ENCODE data around the gene DYRK4.

Gene DYRK4

DNA sequence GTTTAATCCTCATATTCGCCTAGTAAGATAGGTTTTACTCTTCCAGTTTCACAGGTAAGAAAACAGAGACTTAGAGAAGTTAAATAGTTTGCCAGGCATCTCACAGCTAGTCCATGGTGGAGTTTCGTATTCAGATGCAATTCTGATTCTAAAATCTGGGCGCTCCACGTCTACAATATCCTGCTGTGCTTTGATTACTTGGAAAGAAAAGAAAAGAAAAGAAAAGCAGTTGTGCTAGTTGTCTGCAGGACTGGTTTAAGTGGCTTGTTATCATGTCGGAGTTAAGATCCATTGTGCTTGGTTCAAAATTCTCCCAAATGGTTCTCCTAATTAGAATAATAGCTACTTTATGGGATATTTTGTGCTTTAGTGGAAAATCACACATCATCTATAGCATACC, 68.3 kb downstream of the DYRK4 start:
- DNase-seq, result no peak

DNA sequence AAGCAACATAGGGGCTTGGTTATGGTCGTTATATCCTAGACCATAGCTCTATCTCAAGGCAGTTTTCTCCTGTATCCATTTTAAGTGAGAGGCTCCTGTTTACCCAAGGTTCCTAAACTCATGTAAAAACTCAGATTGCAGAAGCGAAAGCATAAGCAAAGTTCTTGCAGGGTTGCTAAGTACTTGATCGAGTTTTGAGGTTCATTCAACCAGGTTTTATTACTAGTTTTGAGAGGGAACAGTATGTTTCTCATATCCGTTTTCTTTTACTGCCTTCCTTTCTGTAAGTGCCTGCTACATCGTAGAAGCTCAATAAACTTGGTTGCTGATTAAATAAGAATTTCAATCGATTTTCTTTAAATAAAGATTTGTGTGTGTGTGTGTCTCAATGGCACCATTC, 81.7 kb downstream of the DYRK4 start:
- no peak for DNase-seq

- no peak for DNase-seq
Measured at GRCh38 chr12:4645023-4645422, 83.0 kb downstream of the DYRK4 start.

DNA sequence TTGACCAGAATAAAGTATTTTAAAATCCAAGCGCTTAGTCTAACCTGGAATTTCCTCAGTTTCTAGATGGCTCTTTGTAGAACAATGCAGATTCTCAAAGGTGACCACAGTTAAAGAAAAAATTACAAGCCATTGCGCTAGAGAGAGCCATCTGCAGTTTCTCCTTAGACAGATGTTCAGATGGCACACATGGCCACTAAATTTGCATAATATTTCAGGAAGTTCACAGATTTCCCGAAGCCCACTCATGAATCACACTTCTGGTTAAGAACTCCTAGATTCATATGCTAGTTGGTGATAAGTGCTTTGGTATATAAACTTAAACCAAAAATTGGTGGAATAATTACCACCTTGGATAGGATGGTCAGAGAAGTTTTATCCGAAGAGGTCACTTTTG, 86.1 kb downstream of the DYRK4 start:
- no peak for DNase-seq

DNA sequence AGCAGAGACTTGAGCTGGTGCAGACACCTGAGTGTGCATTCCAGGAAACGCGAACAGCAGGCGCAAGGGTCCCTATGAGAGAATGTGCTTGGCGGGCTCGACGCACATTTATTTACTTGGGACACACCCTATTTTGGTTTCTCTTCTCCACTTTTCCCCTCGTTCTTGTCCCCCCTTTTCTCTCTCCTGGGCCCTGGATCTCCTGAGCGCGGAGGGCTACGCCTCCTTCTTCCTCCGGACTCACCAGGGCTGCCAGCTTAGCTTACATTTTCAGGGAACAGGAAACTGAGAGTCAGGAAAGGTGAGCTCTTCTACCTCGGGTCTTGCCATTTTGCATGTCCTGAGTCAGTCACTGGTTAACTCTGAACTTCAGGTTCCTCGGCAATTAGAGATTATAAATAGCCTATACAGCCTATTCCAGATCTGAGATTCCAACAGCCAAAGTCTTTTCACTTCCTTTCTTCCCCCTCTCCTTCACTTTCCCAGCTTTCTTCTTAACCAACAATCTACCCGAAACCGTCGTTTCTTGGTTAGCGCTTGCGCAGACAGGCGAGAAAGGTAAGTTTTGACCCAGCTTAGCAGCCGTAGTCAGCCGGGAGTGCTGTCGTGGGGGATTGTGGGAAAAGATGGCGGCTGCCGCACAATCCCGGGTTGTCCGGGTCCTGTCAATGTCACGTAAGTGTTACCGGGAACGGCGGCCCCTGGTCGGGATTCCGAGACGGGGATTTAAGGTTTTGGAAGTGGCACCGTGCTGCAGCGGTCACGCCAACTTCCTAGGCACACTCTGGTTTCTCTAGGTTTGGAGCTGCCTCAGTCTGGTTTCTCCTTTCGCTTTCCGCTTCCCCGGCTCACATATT, 86.7 kb downstream of the DYRK4 start, which contains the start of the genes AKAP3 and NDUFA9:
Gene AKAP3, minus strand, starts transcription at position 551 of the 857 bp plus-strand sequence. CDS start 10,855 bp downstream, outside the sequence.
Gene NDUFA9, plus strand, starts transcription at position 614 of the 857 bp plus-strand sequence. Its CDS starts 13 bp downstream, at position 627.
- peak; percentile 63 for DNase-seq

GRCh38 chr12:4649358-4649661, 87.3 kb downstream of the DYRK4 start:
- no peak for DNase-seq

DNA sequence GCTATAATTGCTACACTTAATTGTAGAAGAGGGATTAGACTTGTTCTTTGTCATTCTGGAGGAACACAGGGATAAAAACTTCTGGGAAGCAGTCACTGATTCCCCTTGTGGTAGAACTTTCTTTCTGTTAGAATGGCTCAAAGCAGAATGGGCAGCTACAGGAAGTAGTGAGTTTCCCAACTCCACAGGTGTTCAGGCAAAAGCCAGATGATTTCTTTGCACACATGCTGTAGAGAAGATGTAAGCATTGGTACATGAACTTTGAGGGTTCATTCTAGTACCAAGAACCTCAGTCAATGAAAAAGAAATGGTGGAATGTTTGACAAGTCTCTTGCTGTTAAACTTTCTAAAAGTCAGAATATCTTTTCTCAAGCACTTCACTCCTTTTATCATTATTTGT, 91.2 kb downstream of the DYRK4 start:
- no peak for DNase-seq

- no peak for DNase-seq
Measured at GRCh38 chr12:4653691-4654090, 91.7 kb downstream of the DYRK4 start.

All from NCI-H748 treated with DMSO at 0.1 percent for 48 hours (cell line).